T-helper 22 cell (primary cell): ENCODE data around the gene HIC2.
"Not testable (repeated sequence)": the region's sequence is repeated elsewhere in the genome, so short reads cannot be mapped to it uniquely, and the experiment has no call there.

ENCODE experiments used
- DNase-seq: peaks from one replicate; pipeline ENCODE4 v3.0.0-alpha.2; 2020; ENCODE audit warnings: low read depth

The HIC2 gene

DNA sequence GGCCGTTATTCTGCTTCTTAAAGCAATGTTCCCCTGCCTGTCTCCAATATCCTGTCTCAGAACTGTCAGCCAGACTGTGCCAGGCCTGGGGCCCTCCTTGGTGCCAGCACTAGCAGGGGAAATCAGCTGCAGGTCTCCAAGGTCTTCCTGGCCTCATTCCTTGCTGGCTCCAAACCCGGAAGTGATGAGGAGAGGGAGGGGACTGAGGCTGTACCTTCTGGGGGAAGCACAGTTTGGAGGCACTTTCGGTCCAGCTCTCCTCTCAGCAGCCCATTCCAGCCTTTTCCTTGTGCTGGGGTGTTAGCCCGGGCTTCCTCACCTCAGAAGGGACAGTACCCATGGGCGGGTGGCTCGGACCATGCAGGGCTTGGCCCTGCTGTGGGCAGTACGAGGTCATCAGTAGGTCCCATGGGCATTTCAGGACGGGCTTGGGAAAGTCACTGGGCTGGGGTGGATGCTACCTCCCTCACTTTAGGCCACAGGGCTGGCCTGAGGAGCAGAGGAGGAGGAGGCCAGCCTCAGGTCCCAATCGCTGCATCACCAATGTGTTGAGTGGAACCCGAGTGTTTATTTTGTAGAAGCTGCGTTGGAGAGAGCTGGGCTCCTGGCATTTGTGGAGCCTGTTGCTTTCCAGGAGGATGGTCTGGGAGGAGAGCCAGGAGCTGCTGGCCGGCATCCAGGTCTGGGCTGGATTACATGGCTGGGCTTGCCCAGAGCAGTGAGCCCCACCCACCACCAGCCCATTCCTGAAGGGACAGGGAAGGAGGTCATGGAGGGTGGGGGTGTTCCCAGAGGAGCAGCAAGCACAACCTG, 19.0 kb downstream of the HIC2 start:
- not testable (repeated sequence) for DNase-seq

DNA sequence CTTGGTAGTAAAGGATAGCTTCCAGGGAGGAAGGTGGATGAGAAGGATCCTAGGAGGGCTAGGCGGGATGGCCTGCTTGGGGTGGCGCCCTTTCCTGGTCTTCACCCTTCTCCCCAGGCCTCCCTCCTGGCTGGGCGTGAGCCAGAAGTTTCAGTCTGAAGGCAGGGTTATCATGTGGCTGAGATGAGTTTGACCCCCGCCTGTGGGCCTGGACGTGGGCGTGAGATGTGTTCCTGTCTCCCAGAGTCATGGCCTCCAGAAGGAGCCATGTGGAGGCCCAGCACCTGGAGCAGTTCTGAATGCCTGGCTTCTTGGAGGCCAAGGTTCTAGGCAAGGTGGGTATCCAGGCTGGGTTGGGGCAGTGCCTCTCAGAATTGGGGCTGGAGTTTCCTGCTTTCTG, 20.8 kb downstream of the HIC2 start:
- DNase-seq = not testable (repeated sequence)

DNA sequence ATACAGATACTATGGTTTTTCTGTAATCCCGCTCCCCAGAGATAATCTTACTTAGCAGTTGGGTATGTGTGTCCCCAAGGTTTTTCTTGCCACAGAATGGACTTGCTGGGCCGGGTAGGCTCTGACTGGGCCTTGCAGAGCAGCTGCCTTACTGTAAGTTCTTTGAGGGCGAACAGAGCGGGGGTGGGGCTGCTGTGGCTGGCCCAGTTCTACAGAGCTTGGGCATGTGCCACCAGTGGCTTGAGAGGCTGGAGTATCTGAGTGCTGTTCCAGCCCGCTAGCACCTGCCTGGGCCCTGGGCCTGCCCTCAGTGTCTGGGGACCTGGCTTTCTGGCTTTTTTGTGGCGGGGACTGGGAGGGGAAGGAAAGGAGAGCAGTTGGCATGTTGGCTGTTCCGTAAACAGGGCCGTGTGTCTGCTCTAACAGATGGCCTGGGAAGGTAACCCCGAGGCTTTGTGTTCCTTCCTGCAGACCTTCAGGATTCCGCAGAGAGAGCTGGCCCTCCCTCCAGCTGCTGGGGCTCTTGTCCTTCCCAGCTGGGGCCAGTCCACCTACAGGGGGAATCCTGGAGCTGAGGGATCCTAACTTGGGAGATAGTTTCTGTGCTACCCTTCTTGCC, 23.0 kb downstream of the HIC2 start:
- DNase-seq = not testable (repeated sequence)

DNA sequence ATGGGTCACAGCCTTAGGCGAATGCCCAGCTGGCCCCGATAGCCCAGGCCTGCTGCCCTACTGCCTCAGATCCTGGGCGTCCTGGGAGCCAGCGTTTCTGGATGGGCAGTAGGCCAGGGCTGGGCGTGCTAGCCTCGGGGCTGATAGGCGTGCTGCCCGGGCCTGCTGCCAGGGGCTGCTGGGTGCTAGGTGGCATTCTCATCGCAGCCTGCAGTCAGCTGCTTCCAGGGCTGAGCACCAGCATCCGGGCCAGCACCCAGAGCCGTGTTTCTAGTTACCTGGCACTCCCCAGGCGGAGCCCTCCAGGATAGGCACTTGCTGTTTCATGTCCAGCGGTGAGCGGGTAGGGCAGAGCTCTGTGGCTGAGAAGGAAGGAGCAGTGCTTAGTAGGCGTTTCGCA, 23.5 kb downstream of the HIC2 start:
- not testable (repeated sequence) for DNase-seq

DNA sequence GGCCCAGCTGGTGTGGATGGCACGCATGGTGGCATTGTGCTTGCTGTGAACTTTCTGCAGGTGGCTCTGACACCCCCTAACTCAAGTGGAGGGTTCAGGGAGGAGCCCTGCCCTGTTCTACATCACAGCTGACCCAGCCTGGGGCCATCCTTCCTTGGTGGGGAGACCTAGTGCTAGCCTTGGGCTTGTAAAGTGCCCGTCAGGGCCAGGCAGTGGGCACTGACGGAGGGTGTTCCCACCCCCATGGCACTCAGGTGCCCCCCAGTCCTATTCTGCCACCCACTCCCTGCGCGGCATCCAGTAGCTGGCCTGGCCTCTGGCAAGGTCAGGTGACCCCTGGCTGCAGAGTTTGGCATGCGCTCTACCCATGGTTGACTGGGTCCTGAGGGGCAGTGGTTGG, 24.0 kb downstream of the HIC2 start:
- DNase-seq = not testable (repeated sequence)

DNA sequence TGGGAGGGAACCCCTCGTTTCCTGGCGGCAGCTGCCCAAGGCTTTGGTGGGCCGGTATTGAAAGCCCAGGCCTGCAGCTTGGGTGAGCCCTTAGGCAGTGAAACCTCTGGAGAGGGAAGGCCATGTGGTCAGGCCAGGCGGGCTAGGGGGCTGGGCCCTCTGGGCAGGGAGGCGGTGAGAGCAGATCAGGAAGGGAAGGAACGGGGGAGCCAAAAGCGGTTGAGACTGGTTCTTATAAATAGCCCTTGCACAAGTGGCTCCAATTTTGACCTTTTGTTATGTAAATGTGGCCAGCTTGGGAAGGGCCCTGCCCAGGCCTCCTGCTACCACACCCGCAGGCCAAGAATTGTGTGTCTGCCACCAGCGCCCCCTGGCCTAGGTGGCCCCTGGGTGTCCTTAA, 25.0 kb downstream of the HIC2 start:
- not testable (repeated sequence) for DNase-seq

DNA sequence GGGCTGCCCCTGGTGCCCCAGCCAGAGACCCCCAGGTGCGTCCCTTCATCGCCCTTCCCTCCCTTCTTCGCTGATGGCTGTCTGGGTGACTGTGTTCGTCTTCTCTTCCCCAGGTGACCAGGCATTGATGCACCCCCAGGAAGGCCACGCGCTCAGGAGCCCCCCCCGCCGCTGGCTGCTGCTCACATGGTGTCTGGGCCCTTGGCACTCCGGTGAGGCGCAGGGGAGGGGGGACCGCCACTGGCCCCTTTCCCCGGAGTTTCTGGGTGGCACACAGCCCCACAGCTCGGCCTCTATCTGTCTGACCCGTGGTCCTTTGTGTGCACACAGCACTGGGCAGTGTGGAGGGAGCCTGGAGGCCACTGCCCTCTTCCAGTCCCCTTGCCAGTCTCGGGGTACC, 25.5 kb downstream of the HIC2 start:
- DNase-seq = not testable (repeated sequence)

DNA sequence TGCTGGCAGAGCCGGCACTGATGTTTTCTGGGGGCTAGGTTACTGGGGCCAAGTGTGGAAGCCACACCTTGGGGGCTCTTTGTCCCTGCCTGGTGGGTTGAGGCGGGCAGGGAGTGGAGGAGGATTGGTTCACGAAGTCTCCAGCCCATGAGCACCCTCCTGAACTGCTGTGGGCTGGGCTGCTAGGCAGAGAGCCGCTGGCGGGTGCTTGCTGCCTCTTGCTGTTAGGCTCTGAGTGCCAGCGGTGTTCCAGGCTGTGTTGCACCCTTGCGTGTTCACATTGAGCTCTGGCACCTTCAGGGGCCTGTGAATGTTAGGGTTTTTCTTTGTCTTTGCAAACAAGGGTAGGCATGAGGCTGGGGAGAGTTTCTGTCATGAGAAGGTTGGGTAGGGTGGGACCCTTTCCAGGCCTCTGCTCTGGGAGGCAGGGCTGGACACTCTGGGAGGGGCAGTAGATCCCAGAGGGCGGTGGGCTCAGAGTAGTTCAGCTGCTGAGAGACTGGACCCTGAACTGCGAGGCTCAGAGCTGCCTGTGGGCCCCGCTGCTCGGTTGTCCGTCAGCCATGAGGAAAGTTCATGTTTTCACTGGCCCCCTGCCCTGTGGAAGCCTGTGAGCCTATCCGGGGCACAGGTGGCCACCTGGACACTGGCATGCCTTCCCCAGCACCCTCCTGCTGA, 26.0 kb downstream of the HIC2 start:
- DNase-seq = no peak

DNA sequence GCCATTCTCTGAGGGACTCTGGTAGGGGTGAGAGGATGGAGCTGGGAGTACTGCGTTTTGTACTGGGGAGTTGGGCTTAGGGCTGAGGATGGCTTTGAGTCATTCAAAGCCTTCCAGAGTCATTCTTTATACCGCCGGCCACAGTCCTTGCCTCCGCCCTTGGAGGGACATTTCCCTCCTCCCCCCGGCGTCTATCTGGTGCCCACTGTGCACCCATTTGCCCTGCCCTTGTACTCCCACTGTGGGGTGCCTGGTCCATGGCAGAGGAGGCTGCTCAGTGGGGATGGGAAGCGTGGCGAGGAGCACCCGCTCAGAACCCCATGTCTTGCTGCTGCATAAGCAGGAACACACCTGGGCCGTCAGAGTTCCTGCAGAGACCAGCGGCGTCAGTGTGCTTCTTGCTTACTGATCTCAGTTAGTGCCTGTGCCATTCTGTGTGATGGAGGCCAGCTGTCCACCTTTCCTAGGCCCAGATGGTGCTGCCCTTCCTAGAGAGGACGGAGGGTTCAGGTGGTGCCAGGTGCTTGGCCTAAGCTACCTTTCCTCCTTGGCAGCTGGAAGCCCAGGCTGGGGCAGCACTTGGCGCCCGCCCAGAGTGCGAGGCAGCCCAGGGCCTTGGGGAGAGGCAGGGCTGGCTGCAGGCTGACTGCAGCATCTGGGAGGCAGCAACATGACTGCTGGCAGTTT, 26.7 kb downstream of the HIC2 start:
- no peak for DNase-seq

DNA sequence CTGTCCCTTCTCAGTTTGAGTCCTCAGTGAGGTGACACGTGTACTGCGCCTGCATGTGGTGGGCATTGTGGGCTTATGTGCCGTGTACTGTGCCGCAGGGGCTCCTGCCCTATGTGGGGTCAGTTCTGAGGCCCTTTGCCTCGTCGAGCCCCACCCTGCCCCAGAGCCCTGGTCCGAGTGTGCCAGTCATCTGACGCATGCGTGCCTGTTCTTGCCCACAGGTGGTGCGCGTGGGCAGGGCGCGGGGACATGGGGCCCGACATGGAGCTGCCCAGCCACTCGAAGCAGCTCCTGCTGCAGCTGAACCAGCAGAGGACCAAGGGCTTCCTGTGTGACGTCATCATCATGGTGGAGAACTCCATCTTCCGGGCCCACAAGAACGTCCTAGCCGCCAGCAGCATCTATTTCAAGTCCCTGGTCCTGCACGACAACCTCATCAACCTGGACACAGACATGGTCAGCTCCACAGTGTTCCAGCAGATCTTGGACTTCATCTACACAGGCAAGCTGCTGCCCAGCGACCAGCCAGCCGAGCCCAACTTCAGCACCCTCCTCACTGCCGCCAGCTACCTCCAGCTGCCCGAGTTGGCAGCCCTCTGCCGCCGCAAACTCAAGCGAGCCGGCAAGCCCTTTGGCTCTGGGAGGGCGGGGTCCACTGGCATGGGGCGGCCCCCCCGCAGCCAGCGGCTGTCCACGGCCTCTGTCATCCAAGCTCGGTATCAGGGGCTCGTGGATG, 27.7 kb downstream of the HIC2 start:
- DNase-seq = no peak

DNA sequence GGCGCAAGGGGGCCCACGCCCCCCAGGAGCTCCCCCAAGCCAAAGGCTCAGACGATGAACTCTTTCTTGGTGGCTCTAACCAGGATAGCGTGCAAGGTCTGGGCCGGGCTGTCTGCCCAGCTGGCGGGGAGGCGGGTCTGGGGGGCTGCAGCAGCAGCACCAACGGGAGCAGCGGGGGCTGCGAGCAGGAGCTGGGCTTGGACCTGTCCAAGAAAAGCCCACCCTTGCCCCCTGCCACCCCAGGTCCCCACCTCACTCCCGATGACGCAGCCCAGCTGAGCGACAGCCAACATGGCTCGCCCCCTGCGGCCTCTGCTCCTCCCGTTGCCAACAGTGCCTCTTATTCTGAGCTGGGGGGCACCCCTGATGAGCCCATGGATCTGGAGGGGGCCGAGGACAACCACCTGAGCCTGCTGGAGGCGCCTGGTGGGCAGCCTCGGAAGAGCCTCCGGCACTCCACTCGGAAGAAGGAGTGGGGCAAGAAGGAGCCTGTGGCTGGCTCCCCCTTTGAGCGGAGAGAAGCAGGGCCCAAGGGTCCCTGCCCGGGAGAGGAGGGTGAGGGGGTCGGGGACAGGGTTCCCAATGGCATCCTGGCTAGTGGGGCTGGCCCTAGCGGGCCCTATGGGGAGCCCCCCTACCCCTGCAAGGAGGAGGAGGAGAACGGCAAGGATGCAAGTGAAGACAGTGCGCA, 28.4 kb downstream of the HIC2 start:
- no peak for DNase-seq

DNA sequence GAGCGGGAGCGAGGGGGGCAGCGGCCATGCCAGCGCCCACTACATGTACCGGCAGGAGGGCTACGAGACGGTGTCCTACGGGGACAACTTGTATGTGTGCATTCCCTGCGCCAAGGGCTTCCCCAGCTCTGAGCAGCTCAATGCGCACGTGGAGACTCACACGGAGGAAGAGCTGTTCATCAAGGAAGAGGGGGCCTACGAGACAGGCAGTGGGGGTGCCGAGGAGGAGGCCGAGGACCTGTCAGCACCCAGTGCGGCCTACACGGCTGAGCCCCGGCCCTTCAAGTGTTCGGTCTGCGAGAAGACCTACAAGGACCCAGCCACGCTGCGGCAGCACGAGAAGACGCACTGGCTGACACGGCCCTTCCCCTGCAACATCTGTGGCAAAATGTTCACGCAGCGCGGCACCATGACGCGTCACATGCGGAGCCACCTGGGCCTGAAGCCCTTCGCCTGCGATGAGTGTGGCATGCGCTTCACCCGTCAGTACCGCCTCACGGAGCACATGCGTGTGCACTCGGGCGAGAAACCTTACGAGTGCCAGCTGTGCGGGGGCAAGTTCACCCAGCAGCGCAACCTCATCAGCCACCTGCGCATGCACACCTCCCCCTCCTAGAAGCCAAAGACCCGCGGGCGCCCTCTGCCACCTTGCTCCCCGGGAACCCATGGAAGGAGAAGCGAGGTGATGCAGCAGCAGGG, 29.1 kb downstream of the HIC2 start:
- no peak for DNase-seq

DNA sequence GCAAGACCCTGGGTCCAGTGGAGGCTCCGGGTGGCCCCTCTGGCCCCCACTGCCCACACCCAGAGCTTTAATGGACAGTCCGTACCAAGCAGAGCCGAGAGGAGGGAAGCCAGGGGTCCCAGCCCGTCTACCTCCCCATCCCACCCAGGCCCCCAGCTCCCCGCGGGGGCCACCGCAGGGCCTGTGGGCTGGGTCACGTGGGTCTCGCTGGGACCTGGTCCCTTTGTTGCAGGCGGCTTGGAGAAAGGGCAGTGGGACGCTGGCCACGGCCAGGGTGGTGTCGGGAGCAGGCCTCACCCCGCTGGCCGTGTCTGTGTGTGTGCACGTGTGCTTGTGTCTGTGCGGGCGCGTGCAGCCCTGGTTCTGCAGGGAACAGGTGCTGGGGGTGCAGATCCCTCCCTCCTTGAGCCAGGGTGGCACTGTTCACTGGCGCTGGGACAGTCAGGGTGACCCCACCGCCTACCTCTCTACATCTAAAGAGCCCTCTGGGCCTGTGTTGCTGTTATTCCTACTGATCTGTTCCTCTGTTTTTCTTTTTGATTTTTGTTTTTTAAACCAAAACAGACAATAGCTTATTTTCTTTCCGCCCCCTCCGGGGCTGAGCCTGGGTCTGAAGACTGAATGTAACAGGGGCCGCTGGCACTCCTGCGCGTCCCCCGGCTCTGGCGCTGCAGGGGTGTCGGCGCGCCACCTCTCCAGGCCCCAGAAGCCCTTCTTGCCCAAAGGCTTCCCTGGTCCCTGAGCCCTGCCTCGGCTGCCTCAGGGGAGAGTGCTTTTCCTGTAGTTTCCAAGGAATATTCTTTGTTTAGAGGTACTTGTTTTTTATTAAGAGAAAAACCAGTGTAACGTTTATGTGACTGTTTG, 29.9 kb downstream of the HIC2 start:
- no peak for DNase-seq

DNA sequence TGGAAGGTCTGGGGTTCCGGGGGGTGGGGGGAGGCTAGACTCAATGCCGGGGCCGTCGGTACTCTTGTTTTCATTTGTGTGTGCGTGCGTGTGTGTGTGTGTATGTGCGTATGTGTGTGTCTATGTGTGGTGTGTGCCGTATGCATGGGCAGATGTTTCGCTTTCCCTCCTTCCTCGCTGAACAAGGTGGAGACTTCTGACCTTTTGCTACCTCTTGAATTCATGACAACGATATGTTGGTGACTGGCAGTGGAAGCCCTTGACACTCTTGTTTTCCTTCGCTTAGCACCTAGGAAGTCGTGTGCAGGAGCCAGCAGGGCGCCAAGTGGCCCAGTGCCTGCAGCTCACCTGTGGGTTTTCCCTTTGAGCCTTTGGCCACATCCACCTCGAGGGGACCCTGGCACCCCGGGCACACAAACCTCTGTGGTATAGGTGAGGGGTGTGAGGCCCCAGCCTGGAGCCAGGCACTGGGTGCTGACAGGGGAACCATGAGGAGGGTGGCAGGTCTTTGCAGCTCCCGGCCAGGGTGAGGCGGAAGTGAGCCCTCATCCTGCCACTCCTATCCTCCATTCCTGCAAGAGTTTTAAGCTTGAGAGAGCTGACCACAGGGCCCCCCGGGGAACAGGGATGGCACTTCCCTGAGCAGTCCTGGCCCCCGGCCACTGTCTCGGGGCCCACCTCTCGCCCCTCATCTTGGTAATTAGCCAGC, 30.7 kb downstream of the HIC2 start:
- no peak for DNase-seq

DNA sequence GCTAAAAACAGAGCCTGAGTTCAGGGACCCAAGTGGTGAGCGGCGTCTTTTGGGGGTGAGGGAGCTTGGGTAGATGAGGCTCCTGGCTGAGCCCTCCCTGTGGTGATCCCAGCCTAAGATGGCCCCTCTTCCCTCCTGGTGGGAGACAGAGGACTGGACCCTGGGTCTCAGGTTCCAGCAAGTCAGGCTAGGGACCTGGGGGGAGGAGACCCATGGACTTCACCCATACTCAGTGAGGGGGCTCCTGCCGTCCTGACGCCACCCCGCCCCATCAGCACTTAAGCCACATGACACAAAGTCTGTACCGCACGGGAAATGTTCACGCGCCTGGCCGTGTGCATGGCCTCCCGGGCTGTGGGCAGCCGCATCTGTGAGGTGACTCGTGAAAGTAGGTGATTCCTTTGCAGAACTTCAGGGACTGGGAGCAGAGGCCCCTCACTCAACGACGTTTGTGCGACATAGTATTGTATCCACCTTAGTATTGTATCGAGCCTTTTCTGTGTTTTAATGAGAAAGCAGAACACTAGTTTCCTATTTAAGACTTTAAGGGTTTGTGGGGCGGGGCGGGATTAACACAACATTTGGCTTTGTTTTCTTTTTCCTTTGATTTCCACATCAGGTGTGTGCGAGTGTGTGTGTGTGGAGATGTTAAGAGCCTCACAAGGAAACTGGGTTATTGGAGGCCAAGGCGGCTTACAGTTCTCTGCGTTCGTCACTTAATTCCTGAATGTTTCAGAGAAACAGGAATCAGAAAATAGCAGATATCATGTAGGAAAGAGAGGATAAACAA, 31.7 kb downstream of the HIC2 start:
- no peak for DNase-seq

DNA sequence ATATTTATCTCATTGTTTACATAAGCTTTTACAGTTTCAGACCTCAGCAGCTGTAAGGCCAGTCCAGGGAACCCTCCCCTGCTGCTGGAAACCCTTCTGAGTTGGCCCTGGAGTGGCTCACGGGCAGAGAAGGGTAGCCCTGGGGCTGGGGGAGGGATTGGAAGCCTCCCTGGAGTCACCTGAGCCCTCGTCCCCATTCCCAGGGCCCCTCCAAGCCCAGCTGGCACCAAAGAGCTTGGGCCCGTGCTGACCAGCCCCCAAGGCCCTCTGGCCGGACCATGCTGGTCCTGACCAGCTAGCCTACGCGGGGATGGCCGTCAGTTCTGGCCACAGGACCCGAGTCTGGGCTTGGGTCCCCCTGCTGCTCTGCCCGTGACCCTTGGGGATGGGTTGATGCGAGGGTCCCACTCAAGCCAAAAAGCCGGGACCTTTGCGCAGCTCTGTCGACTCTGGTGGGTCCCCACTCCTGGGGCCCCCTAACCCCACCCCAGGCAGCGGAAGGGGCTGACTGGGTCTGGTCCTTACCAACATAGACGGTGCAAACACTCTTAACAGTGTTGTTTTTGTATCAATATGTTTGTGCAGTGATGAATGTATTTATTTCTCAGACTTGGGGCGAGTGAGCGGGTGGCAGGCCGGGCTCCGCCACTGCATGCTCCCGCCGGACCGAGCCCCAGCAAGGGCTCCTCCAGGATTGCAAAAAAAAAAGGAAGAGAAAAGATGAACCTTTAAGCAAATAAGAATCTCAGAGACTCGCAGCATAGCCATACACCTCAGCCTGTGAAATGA, 32.6 kb downstream of the HIC2 start:
- DNase-seq = no peak

DNA sequence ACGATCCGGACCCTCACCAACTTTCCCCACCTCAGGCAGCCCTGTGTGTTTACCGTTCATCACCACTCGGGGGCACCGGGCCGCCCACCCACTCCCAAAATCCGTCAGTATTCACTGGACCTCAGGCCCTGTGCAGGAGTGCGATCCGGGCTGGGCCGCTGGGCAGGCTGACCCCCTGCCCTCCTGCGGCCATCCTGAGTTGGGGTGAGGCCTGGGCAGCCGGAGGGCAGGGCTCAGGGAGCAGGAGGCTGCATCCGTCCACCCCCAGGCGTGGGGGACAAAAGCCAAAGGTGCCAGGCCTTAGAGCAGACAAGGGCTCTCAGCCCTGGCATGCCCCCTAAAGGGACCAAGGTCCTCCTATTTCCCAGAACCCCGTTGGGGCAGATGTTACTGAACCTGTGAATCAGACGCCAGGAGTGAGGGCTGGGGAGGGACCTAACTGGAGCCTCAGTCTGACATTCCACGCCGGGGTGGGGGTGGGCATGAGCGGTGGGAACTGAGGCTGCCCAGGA, 33.2 kb downstream of the HIC2 start:
- no peak for DNase-seq
